AG09309 (cell line): Measurements from ENCODE around the gene TAS2R31.
"Not testable (repeated sequence)": the region's sequence is repeated elsewhere in the genome, so short reads cannot be mapped to it uniquely, and the experiment has no call there.

Source experiments
- DNase-seq: peaks from one replicate; pipeline ENCODE4 v3.0.0-alpha.2; 2010; ENCODE audit warnings: low read depth
- H3K4me3 ChIP-seq: 2 replicates; pipeline ENCODE4 v1.5.1; 2011; ENCODE audit warnings: mild to moderate bottlenecking, low read depth, low read length, moderate library complexity; ENCODE audit not compliant: control insufficient read depth
- CTCF ChIP-seq: IDR thresholded peaks from 2 replicates; pipeline ENCODE4 v1.5.1; 2011; ENCODE audit warnings: mild to moderate bottlenecking, low read depth, low read length, inconsistent platforms; ENCODE audit not compliant: insufficient read depth, control insufficient read depth; ENCODE audit errors: missing control alignments

Gene TAS2R31

GRCh38 chr12:11031307-11031706 lies at the start of gene TAS2R31:
Gene TAS2R31 (minus strand): TSS chr12:11031407. CDS start chr12:11031335, 72 bp downstream.
- no peak within 1 kb of the TSS for H3K4me3 ChIP-seq
- no peak for TF ChIP-seq CTCF
- no peak for DNase-seq

GRCh38 chr12:11078246-11078645 lies 47.0 kb upstream of the TAS2R31 start:
- no peak for TF ChIP-seq CTCF
- no peak for DNase-seq
- no peak overlapping the region for H3K4me3 ChIP-seq

GRCh38 chr12:11075642-11076041 lies 44.4 kb upstream of the TAS2R31 start:
- TF ChIP-seq CTCF = no peak
- DNase-seq = no peak
- no peak overlapping the region for H3K4me3 ChIP-seq

GRCh38 chr12:11071414-11071813 lies 40.2 kb upstream of the TAS2R31 start:
- no peak for TF ChIP-seq CTCF
- DNase-seq = no peak
- H3K4me3 ChIP-seq = no peak overlapping the region

GRCh38 chr12:11070999-11071398 lies 39.8 kb upstream of the TAS2R31 start:
- TF ChIP-seq CTCF = no peak
- DNase-seq = no peak
- H3K4me3 ChIP-seq = no peak overlapping the region

- no peak for TF ChIP-seq CTCF
- H3K4me3 ChIP-seq = no peak overlapping the region
- DNase-seq = no peak
Measured at GRCh38 chr12:11069854-11070365, 38.7 kb upstream of the TAS2R31 start.

- no peak for TF ChIP-seq CTCF
- no peak overlapping the region for H3K4me3 ChIP-seq
- DNase-seq = no peak
Measured at GRCh38 chr12:11067514-11067913, 36.3 kb upstream of the TAS2R31 start.

GRCh38 chr12:11062194-11062593 lies 31.0 kb upstream of the TAS2R31 start, which contains the start of gene TAS2R46:
Gene TAS2R46 (minus strand): TSS chr12:11062294. CDS start chr12:11062294, 0 bp downstream.
- not testable (repeated sequence) for DNase-seq, H3K4me3 ChIP-seq
